OCI-LY3 (cell line): ENCODE results near the gene TNS1.

Experiments used
- EZH2phosphoT487 ChIP-seq: fragments of 200-600 bp; shearing (Covaris generic); IDR thresholded peaks from 2 replicates; pipeline ENCODE4 v1.6.1; 2018; ENCODE audit warnings: antibody characterized with exemption, mixed run types, low read depth
- TF ChIP-seq, protein P1 (sequence below): fragments of 200-600, 300-600 bp; sonication (generic); IDR thresholded peaks from 2 replicates; pipeline ENCODE4 v1.5.1; 2014; ENCODE audit warnings: antibody characterized with exemption, low read length, low read depth

DNA sequence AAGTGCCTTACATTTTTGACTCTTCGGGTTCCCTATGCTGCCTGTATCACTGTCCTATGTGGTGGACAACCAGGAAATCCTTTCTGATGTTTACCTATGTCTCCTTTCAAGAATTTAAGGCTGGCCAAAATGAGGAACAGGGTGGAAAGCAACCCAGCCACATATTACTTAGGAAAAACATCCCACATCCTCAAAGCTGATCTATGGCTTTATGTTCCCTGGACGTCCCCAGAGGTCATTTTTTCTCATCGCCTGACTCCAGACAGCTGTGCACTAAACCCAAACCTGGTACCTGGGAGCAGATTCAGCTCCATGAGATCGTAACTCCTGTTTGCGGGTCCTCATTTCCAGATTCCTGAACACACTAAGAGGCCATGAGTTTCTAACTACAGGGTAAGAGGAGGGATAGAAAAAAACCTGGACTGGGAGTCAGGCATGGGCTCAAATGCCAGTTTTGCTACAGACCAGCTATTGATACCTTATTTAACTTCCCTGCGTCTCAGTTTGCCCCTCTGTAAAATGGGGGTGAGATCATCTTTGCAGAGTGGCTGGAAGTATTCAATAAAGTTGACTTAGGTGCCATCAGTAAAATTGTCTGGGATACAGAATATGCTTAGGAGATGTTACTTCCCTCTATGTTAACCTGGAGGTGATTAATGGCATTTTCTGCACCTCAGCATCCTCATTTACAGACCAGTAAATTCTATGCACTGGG lies 70.8 kb downstream of the TNS1 start:
- TF ChIP-seq, protein P1, sequence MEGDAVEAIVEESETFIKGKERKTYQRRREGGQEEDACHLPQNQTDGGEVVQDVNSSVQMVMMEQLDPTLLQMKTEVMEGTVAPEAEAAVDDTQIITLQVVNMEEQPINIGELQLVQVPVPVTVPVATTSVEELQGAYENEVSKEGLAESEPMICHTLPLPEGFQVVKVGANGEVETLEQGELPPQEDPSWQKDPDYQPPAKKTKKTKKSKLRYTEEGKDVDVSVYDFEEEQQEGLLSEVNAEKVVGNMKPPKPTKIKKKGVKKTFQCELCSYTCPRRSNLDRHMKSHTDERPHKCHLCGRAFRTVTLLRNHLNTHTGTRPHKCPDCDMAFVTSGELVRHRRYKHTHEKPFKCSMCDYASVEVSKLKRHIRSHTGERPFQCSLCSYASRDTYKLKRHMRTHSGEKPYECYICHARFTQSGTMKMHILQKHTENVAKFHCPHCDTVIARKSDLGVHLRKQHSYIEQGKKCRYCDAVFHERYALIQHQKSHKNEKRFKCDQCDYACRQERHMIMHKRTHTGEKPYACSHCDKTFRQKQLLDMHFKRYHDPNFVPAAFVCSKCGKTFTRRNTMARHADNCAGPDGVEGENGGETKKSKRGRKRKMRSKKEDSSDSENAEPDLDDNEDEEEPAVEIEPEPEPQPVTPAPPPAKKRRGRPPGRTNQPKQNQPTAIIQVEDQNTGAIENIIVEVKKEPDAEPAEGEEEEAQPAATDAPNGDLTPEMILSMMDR: no peak
- TF ChIP-seq EZH2phosphoT487: no peak
